Left hindlimb (tissue), 1 donor: ENCODE results near the gene PLSCR3.

ENCODE experiments used
- DNase-seq: peaks from one replicate; pipeline ENCODE4 v3.0.0-alpha.2; 2018

Gene PLSCR3

DNA sequence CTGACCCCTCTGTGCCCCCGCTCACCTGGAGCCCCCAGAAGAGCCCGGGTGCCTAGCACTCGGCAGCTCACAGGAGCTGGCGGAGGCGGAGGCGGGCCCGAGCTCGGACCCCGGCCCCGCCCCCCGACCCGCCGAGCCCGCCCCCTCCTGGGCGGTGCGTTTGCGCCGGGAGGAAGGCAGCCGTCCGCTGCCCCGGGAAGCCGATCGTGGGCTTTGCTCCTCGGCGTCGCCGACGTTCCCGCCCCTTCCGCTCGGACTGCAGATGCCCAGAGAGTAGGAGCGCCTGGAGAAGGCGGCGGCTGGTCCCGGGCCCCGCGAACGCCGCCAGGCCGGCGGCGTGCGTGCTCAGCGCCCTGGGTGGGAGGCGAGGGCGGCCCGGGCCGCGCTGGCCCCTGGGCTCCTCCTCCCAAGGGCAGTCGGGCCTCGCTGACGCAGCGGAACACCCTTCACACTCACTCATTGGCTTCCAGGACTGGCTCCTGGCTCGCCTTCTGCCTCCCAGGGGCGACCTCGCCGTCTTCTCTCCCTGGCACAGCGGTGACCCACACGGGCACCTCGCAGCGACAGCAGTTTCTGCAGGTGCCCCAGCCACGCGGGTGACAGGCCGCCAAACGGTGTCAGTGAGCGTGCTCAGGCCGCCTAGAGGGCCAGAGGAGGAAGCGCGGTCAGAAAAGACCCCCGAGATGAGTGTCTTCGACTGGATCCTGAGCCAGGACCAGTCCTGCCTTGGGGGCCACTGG is at the start of gene PLSCR3:
TSS of gene PLSCR3 (minus strand) at position 74 of the 740 bp plus-strand sequence. CDS start 415 bp downstream, outside the sequence.
- peak; percentile 92 for DNase-seq

DNA sequence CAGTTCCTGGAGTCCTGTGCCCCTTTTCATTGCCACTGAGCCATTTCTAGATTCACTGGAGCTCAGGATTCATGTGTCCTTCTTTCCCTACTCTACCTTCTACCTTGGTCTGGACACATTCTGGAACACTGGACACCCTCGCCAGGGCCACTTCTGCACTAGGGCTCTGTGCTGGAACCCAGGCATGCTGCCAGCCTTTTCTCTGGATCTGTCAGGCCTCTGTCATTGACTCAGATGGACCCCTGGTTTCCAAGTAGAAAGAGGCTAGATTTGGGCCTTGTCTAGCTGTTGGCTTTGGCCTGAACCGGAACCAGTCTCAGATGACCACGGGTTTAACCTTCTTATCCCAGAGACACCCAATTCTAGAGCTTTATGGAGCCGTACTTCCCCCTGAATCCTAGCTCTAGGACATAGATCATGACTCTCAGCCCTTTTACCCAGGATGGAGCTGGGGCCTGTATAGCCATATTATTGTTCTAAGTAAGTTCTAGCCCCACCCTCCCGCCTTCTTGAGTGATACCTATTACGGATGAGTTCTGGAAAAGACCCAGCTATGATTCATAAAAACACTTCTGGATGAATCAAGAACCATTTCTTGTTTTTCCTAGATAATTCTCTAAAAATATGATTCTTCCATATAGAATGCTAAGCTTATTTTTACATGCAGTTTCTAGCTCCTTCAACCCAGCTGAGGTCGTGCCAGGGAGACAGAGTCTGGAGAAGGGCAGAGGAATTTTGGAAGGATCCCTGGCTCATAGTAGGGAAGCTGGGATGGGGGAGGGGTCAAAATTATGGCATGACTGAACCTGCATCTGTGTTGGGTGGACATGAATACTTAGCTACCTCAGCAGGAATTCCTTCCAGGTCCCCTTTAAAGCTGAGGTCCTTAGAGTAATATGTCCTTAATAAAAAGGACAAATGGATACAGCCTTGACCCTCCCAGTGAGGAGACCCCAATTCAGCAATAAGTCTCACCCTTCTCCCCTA is 49.5 kb upstream of the PLSCR3 start:
- DNase-seq: no peak

DNA sequence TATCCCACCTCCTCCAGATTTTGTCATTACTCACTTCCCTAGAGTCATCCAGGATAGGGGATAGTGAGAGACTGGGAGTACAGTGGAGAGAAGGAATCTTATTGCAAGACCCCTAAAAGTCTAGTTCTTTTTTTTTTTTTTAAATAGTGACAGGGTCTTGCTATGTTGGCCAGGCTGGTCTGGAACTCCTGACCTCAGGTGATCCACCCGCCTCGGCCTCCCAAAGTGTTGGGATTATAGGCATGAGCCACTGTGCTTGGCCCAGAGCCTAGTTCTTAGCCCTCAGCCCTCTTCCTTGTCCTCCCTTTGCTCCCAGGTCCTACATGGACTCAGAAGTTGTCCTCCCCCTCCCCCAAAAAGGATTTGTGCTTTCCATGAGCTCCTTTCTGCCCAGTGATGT is 47.8 kb upstream of the PLSCR3 start:
- no peak for DNase-seq

DNA sequence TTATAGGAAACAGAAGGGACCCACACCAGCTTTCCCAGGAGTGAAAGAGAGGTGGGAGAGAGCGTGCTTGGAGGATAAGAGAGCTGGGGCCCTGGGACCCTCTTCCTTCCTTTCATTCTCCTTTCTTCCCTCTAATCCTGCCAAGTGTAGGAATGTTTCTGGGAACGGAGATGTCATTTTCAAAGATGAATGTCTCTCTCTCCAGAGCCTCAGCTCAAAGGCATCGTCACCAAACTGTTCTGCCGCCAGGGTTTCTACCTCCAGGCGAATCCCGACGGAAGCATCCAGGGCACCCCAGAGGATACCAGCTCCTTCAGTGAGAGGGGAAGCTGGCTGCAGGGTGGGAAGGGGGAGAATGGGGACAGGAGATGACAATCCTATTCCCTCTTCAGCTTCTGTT is 46.9 kb upstream of the PLSCR3 start:
- no peak for DNase-seq

DNA sequence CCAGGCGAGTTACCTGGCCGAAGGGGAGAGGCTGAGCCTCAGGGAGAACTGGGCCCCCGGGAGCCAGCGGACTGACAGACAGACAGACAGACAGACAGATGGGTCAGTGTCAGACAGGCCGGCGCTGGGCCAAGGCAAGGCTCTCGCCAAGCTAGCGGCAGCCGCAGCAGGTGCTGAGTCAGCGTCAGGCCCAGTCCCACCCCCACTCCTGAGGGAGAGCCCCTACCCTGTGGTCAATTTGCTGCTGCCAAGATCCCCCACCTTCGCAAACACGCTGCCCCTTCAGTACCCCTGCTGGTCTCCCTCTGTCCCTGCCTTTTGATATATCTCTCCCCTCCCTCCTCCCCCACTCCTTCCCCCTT is 46.5 kb upstream of the PLSCR3 start:
- peak; percentile 78 for DNase-seq

- peak; percentile 74 for DNase-seq
Observed at GRCh38 chr17:7440113-7440833, 45.9 kb upstream of the PLSCR3 start.

DNA sequence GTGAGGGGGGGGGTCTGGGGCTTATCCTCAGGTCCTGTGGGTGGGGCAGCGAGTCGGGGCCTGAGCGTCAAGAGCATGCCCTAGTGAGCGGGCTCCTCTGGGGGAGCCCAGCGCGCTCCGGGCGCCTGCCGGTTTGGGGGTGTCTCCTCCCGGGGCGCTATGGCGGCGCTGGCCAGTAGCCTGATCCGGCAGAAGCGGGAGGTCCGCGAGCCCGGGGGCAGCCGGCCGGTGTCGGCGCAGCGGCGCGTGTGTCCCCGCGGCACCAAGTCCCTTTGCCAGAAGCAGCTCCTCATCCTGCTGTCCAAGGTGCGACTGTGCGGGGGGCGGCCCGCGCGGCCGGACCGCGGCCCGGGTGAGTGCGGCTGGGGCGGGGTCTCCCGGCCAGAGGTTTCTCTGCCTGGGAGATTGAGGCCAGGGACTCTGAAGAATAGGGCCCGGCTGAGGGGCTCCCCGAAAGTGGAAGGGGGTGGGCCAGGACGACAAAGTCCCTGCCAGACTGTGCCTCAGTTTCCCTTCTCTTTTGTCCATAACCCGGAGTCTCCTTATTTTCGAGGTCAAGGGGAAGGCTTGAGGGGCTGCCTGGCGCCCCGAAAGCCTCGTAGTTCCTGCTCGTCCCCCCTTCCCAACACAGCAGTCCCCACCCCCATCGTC is 45.3 kb upstream of the PLSCR3 start, which contains the start of gene FGF11:
TSS of gene FGF11 (plus strand) at position 51 of the 651 bp plus-strand sequence. CDS start at position 160, 109 bp downstream.
- no peak for DNase-seq

- no peak for DNase-seq
Observed at GRCh38 chr17:7438656-7439460, 44.5 kb upstream of the PLSCR3 start.

DNA sequence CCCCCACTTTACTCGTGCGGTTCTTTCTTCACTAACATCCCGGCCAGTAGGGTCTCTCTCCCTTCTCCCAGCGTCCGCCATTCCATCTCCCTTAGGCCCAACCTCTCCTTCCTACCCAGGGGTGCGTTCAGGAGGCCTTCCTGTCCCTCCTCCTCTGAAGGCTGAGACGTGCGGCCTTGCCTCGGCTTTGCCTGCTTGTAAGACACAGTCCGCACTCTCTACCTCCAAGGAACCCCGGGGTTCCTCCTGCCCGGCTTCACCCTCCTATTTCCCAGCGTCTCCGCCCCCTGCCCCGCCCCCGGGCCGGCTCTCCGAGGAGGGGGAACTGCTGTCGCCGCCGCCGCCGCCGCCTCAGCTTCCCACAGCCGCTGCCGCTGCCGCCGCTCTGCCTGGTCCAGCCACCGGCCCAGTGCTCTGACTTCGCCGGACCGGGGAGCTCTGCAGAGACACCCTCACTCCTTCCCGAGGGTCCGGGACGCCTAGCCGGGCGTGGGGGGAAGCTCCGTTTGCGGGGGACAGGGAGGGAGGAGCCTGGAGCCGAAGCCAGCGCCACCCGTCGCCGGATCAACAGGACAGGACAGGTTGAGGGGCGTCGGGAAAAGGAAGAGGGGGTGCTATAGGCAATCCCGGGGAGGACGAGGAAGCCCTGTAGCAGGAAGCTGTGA is 43.8 kb upstream of the PLSCR3 start:
- peak; percentile 69 for DNase-seq

- no peak for DNase-seq
Observed at GRCh38 chr17:7437369-7437863, 43.1 kb upstream of the PLSCR3 start.

- peak; percentile 76 for DNase-seq
Observed at GRCh38 chr17:7436556-7437368, 42.4 kb upstream of the PLSCR3 start.

DNA sequence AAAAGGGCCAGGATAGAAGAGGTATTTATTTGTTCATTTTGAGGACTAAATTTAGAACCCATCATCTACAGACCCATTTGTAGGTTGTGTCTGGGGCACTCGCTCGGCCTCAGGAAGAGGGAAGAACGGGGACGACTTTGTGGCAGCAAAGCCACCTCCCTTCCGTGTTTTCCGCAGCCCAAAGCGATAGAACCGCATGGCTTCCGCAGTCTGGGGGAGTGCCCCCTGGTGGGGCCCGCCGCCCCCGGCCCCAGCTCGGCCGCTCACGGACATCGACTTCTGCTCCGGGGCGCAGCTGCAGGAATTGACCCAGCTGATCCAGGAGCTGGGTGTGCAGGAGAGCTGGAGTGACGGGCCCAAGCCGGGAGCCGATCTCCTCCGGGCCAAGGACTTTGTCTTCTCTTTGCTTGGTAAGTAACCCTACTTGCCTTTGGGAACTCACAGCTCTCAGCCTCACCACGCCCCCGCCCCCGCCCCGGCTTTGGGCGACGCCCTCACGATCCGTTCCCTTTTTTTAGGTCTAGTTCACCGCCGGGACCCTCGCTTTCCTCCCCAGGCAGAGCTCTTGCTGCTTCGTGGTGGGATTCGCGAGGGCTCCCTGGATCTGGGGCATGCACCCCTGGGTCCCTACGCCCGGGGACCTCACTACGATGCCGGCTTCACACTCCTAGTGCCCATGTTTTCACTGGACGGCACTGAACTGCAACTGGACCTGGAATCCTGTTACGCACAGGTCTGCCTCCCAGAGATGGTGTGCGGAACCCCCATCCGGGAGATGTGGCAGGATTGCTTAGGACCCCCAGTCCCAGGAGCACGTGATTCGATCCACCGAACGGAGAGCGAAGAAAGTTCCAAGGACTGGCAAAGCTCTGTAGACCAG is 41.6 kb upstream of the PLSCR3 start:
- DNase-seq: no peak

DNA sequence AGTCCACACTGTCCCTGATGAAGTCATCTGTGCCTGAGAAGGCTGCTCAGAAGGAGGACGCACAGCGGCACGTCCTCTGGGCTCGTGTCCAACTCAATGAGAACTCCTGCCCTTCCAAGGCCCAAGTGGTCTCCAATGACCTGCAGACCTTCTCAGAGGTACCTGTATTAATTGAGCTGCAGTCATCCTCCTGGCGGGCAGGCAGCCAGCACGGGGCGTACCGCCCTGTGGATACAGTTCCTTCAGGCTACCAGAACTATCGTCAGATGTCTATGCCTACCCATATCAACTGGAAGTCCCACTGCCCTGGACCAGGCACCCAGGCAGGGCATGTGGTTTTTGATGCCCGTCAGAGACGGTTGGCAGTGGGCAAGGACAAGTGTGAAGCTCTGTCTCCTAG is 38.0 kb upstream of the PLSCR3 start:
- no peak for DNase-seq

DNA sequence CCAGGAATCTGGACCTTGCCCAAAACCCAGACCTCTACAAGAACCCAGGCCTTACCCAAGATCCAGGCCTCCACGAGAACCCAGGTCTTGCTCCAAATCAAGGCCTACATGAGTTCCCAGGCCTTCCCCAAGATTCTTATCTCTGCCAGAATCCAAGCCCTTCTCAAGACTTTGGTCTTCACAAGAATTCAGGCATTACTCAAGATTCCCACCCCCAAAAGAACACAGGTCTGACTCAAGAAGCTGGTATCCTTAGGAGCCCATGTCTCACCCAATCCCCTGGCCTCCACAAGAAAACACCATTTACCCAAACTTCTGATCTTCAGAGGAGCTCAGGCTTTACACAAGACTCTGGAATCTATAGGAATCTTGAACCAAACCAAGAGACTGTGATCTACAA is 36.9 kb upstream of the PLSCR3 start:
- no peak for DNase-seq

GRCh38 chr17:7429722-7430121 is 35.4 kb upstream of the PLSCR3 start:
- DNase-seq: no peak

DNA sequence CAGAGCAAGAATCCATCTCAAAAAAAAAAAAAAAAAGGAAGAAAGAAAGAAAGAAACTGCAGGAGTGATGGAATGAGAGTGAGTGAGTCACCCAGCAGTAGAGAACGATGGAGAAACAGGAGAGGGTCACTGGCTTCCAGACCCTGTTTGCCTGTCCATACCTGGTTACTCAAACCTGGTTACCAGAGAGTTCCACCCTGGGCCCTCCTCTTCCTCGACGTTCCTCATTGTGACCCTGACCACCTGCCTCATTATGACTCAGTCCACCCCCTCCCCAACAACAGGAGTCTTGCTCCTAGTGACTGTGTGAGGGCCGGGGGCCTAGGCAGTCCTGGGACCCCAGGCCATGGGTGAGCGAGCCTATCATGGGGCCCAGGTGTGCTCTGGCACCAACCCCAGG is 34.2 kb upstream of the PLSCR3 start, which contains the start of gene SPEM3:
TSS of gene SPEM3 (plus strand) at position 301 of the 400 bp plus-strand sequence. CDS start at position 347, 46 bp downstream.
- no peak for DNase-seq

GRCh38 chr17:7427549-7427948 is 33.2 kb upstream of the PLSCR3 start:
- no peak for DNase-seq

DNA sequence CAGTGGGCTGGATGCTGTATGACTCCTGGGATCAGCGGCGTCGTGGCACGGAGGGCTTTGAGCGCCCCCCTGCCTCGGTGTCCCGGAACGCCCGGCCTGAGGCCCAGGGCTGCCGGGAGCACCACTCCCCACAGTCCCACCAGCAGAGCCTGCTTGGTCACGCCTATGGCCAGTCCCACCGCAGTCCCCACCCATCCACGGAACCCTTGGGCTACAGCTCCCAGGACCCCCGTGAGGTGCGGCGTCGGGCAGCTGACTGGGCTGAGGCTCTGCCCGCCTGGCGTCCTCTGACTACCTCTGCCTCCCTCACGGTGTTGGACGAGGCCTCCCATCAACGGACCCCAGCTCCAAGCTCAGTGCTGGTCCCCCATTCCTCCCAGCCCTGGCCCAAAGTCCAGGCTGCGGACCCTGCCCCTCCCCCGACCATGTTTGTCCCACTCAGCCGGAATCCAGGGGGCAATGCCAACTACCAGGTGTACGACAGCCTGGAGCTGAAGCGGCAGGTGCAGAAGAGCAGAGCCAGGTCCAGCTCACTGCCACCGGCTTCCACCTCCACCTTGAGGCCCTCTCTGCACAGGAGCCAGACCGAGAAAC is 32.7 kb upstream of the PLSCR3 start:
- DNase-seq: no peak
